GM23338 (cell line): Measurements from ENCODE around the gene YPEL1. TPM values are rescaled to one million over a fixed set of nuclear protein-coding genes. Genes with fewer than 3 reads are reported as not detected.

Source experiments
- ATAC-seq: fragments of 200-7000 bp; cut with Tn5 transposase; 3 replicates; pipeline ENCODE4 v1.9.1; 2020
- DNase-seq: peaks from one replicate; pipeline ENCODE4 v3.0.0-alpha.2; 2015; ENCODE audit warnings: low spot score
- H2AFZ ChIP-seq: fragments of 200-600 bp; sonication (generic); 2 replicates; pipeline ENCODE4 v1.8.0; 2016; ENCODE audit warnings: antibody characterized with exemption, mild to moderate bottlenecking, moderate library complexity
- H3F3A ChIP-seq: fragments of 200-600 bp; sonication (generic); replicated peaks from 2 replicates; pipeline ENCODE4 v1.8.0; 2017; ENCODE audit warnings: antibody characterized with exemption, mixed run types, low read depth
- H3K27ac ChIP-seq: fragments of 200-600 bp; sonication (generic); 2 replicates; pipeline ENCODE4 v1.6.1; 2016; ENCODE audit warnings: low read depth
- H3K27me3 ChIP-seq: fragments of 200-600 bp; sonication (generic); 2 replicates; pipeline ENCODE4 v1.8.0; 2016; ENCODE audit warnings: mild to moderate bottlenecking, mixed run types, moderate library complexity; ENCODE audit not compliant: insufficient read depth
- H3K36me3 ChIP-seq: fragments of 200-600 bp; sonication (generic); 2 replicates; pipeline ENCODE4 v1.8.0; 2016; ENCODE audit warnings: mild to moderate bottlenecking; ENCODE audit not compliant: insufficient read depth
- H3K4me1 ChIP-seq: fragments of 200-600 bp; sonication (generic); 2 replicates; pipeline ENCODE4 v1.8.0; 2016; ENCODE audit warnings: mild to moderate bottlenecking, moderate library complexity; ENCODE audit not compliant: insufficient read depth
- H3K4me2 ChIP-seq: fragments of 200-600 bp; sonication (generic); 2 replicates; pipeline ENCODE4 v1.7.1; 2017; ENCODE audit warnings: mixed run types
- H3K4me3 ChIP-seq: fragments of 200-600 bp; sonication (generic); 2 replicates; pipeline ENCODE4 v1.6.1; 2016; ENCODE audit warnings: mixed run types
- H3K79me2 ChIP-seq: fragments of 200-600 bp; sonication (generic); replicated peaks from 2 replicates; pipeline ENCODE4 v1.8.0; 2017; ENCODE audit warnings: mild to moderate bottlenecking; ENCODE audit not compliant: insufficient read depth
- H3K9me2 ChIP-seq: fragments of 200-600 bp; sonication (generic); 2 replicates; pipeline ENCODE4 v1.8.0; 2017; ENCODE audit not compliant: insufficient read depth
- H4K20me1 ChIP-seq: fragments of 200-600 bp; sonication (generic); replicated peaks from 2 replicates; pipeline ENCODE4 v1.8.0; 2017; ENCODE audit warnings: mild to moderate bottlenecking; ENCODE audit not compliant: insufficient read depth
- H3K27ac Mint-ChIP-seq: 2 replicates; pipeline ENCODE4 v1.8.0; 2020; ENCODE audit warnings: inconsistent platforms, mild to moderate bottlenecking, moderate library complexity, mixed read lengths
- H3K27me3 Mint-ChIP-seq: 3 replicates; pipeline ENCODE4 v1.8.0; 2022; ENCODE audit warnings: low read depth, mild to moderate bottlenecking, moderate library complexity, mixed read lengths, inconsistent platforms; ENCODE audit not compliant: insufficient read depth, poor library complexity
- H3K36me3 Mint-ChIP-seq: 3 replicates; pipeline ENCODE4 v1.8.0; 2021; ENCODE audit warnings: low read depth, mild to moderate bottlenecking, inconsistent platforms, moderate library complexity, mixed read lengths
- H3K4me1 Mint-ChIP-seq: 3 replicates; pipeline ENCODE4 v1.8.0; 2020; ENCODE audit warnings: mild to moderate bottlenecking, inconsistent platforms, mixed read lengths
- H3K4me3 Mint-ChIP-seq: 3 replicates; pipeline ENCODE4 v1.8.0; 2021; ENCODE audit warnings: moderate library complexity, mild to moderate bottlenecking, inconsistent platforms, mixed read lengths
- H3K9me3 Mint-ChIP-seq: 3 replicates; pipeline ENCODE4 v1.8.0; 2020; ENCODE audit warnings: moderate library complexity, mild to moderate bottlenecking, inconsistent platforms, mixed read lengths
- CTCF ChIP-seq, 2 experiments: fragments of 200-600 bp in 1 of 2; sonication (generic) in 1 of 2; conservative IDR thresholded peaks; 2 replicates each; pipeline versions ENCODE4 v1.5.1 to v1.6.1; 2016 to 2017; ENCODE audit warnings: antibody characterized with exemption in 2 of 2, low read depth in 2 of 2, mild to moderate bottlenecking in 2 of 2, moderate library complexity in 1 of 2
- ETS1 ChIP-seq: IDR thresholded peaks from 2 replicates; pipeline ENCODE4 v1.6.1; 2016; ENCODE audit warnings: antibody characterized with exemption
- NANOG ChIP-seq: IDR thresholded peaks from 2 replicates; pipeline ENCODE4 v1.6.1; 2016; ENCODE audit warnings: antibody characterized with exemption, borderline replicate concordance
- POLR2AphosphoS5 ChIP-seq: IDR thresholded peaks from 2 replicates; pipeline ENCODE4 v1.6.1; 2016; ENCODE audit warnings: antibody characterized with exemption, low read depth
- STAT1 ChIP-seq: IDR thresholded peaks from one replicate; pipeline ENCODE4 v1.6.1; 2016; ENCODE audit warnings: antibody characterized with exemption; ENCODE audit not compliant: unreplicated experiment
- ZNF114 ChIP-seq: fragments of 250-450 bp; sonication (Bioruptor Pico); IDR thresholded peaks from 2 replicates; pipeline ENCODE4 v1.5.0; 2020; ENCODE audit warnings: mild to moderate bottlenecking, moderate library complexity
- polyA plus RNA-seq: library from polyadenylated mRNA; unstranded; fragments of >200 nt; fragmentation: Nextera tagmentation; extraction: Ambion mirVana; gene quantifications from 2 replicates; pipeline ENCODE4 v1.2.1, GENCODE V29; 2016
- total RNA-seq: library from RNA; depleted of rRNA; stranded (reverse); fragments of >200 nt; shearing (Covaris generic); gene quantifications from 2 replicates; pipeline ENCODE4 v1.2.3, GENCODE V29; 2014
- TF ChIP-seq, protein P1 (sequence below): IDR thresholded peaks from one replicate; pipeline ENCODE4 v1.6.1; 2018; ENCODE audit warnings: antibody characterized with exemption; ENCODE audit not compliant: unreplicated experiment

YPEL1 gene
- total and polyA plus RNA-seq, 2 experiments from 2014 or later: 4.4 to 6.0 TPM

DNA sequence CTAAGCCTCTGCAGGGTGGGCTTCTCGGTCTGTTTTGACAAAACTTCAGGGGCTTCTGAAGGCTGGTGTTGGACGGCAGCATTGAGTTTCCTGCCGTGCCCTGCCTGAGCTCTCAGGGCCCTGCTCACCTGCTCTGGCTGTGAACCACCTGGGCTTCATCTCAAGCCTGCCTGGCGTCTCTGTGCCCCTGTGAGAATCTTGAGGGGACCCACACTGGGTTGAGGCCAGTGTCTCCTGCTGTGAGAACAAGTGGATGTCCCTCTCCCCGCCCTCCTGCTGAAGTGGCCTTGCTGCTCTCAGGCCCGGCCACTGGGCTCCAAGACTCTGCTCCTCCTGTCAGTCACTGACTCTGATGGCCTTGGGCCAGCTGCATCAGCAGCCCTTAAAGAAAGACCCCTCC lies 39.5 kb downstream of the YPEL1 start (continued):
- TF ChIP-seq CTCF (conservative IDR thresholded peaks at IDR 0.05; ENCODE audit: low read depth in 2 of 2) (no peak), STAT1 (no peak), NANOG (no peak), ZNF114 (no peak), ETS1 (no peak)
- TF ChIP-seq, protein P1, sequence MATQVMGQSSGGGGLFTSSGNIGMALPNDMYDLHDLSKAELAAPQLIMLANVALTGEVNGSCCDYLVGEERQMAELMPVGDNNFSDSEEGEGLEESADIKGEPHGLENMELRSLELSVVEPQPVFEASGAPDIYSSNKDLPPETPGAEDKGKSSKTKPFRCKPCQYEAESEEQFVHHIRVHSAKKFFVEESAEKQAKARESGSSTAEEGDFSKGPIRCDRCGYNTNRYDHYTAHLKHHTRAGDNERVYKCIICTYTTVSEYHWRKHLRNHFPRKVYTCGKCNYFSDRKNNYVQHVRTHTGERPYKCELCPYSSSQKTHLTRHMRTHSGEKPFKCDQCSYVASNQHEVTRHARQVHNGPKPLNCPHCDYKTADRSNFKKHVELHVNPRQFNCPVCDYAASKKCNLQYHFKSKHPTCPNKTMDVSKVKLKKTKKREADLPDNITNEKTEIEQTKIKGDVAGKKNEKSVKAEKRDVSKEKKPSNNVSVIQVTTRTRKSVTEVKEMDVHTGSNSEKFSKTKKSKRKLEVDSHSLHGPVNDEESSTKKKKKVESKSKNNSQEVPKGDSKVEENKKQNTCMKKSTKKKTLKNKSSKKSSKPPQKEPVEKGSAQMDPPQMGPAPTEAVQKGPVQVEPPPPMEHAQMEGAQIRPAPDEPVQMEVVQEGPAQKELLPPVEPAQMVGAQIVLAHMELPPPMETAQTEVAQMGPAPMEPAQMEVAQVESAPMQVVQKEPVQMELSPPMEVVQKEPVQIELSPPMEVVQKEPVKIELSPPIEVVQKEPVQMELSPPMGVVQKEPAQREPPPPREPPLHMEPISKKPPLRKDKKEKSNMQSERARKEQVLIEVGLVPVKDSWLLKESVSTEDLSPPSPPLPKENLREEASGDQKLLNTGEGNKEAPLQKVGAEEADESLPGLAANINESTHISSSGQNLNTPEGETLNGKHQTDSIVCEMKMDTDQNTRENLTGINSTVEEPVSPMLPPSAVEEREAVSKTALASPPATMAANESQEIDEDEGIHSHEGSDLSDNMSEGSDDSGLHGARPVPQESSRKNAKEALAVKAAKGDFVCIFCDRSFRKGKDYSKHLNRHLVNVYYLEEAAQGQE: no peak

- DNase-seq: no peak
- 0 out of 2 replicates have a peak, but pooled peaks cover under 1% of the 10 kb centered on the region for H3K36me3 ChIP-seq
- Mint-ChIP-seq H3K27ac (no peak overlapping the region), H3K27me3 (peaks cover 5% of the 10 kb centered on the region), H3K4me1 (peaks cover 2% of the 10 kb centered on the region; the same call in 2 of the 3 replicates), H3K4me3 (no peak overlapping the region), H3K9me3 (no peaks in the 10 kb centered on the region; the same call in 2 of the 3 replicates), H3K36me3 (peaks cover 16% of the 10 kb centered on the region)
- H4K20me1 ChIP-seq: peaks cover 3% of the 10 kb centered on the region
- no peak for ATAC-seq
- H3K4me1 ChIP-seq: no peaks in the 10 kb centered on the region
- no peaks in the 10 kb centered on the region for H3K27me3 ChIP-seq
- H3K79me2 ChIP-seq: no peaks in the 10 kb centered on the region
- no peak overlapping the region for H3K4me2 ChIP-seq
- no peak overlapping the region for H3K27ac ChIP-seq
- no peaks in the 10 kb centered on the region; the same call in 1 of the 2 replicates for H3F3A ChIP-seq
- TF ChIP-seq POLR2AphosphoS5: no peak
- no peak overlapping the region for H2AFZ ChIP-seq
- H3K9me2 ChIP-seq: no peaks in the 10 kb centered on the region
- no peak overlapping the region for H3K4me3 ChIP-seq
Observed at GRCh38 chr22:21695430-21696085, 40.0 kb downstream of the YPEL1 start.
